NOMO-1 treated with DMSO at 0.1 percent for 48 hours (cell line): ENCODE results near the gene TACC3.
A peak's percentile ranks its signal among the peaks of the same experiment; 100 is the strongest.

Experiments used
- DNase-seq: peaks from one replicate; lab custom pipeline; 2025; ENCODE audit not compliant: unreplicated experiment; lab: John Stamatoyannopoulos, UW

Gene TACC3

GRCh38 chr4:1771555-1772305, 50.4 kb downstream of the TACC3 start:
- DNase-seq = peak; percentile 35

- DNase-seq = no peak
Observed at GRCh38 chr4:1772853-1773538, 51.7 kb downstream of the TACC3 start.

DNA sequence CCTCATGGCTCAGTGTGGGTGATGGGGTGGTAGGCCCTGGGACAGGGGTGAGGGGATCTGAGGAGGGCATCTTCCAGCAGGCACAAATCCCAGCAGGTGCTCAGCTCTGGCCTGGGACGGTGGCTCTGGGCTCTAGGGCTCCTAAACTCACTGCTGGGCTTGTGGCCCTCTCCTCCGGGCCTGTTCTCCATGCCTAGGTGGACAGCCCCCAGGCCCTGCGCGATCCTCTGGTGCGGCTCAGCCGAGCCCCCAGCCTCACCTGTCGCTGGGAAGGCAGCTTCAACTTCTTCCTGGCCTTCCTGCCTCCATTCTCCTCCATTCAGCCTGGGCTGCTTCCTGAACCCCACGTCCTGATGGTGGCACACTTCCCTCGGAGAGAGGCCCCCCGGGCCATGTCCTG, 52.4 kb downstream of the TACC3 start:
- no peak for DNase-seq

DNA sequence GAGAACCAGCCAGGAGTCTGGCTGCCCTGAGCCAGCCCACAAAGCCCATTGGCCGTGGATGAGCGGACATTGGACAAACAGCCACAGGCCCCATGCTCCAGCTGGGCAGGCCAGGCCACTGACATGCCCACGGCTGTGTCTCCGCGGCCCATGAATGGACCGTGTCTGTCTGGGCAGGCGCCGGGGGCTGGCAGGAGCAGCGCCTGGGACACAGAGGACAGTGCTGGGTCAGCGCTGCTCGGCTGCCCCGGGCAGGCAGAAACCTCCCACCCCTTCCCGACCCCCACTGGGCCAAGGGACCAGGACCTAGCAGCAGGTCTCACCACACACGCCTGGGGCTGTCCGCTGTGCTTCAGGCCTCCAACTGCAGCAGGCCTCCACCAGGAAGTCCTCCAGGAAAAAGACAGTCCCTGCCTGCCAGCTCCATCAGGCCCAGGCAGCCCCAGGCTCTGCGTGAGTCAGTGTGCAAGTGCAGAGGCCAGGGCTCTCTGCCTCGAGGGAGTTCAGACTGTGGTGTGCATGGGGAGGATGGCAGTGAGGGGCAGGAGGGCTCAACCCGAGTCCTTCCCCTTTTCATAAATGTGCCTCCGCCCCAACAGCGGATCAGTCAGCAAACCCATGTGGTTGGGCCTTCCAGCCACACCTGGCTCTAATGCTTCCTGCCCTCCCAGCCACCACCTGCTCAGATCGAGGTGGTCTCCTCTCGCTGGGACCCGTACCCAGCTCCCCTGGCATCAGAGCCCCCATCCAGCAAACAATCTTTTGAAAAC, 54.6 kb downstream of the TACC3 start:
- peak; percentile 59 for DNase-seq

- DNase-seq = no peak
Observed at GRCh38 chr4:1776521-1777161, 55.3 kb downstream of the TACC3 start.

- DNase-seq = no peak
Observed at GRCh38 chr4:1777822-1778641, 56.7 kb downstream of the TACC3 start.

DNA sequence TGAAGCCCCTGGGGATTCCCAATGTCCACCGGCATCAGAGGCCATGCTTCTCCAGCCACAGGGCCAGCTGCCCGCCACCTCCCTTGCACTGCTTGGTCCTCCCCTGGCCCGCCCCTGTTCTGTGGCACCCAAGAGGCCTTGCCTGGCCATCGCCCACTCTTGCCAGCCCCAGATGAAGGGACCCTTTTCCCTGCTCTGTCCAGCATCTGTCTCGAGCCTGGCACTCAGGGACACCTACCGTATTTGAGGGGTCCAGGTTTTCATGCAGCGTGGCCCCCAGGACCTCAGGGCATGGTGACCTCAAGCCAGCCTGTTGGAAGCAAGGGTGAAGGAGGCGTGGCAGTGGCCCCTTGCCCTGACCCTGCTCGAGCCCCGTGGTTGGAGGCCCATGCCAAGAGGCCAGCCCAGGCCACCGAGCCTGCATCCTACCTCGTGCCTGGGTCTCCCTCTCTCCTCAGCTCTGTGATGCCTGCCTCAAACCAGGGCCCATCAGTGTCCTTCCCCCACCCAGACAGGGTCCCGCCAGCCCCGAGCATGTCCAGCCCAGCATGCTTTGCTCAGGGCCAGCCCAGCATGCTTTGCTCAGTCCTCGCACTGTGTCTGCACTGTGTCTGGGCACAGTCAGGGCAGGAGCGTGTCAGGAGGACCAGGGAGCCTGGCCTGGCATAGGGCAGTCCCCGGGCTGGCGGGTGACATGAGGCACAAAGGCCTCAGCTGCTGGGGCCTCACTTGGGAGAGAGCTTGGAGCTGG, 57.5 kb downstream of the TACC3 start:
- no peak for DNase-seq

- DNase-seq = no peak
Observed at GRCh38 chr4:1779588-1780382, 58.5 kb downstream of the TACC3 start.

DNA sequence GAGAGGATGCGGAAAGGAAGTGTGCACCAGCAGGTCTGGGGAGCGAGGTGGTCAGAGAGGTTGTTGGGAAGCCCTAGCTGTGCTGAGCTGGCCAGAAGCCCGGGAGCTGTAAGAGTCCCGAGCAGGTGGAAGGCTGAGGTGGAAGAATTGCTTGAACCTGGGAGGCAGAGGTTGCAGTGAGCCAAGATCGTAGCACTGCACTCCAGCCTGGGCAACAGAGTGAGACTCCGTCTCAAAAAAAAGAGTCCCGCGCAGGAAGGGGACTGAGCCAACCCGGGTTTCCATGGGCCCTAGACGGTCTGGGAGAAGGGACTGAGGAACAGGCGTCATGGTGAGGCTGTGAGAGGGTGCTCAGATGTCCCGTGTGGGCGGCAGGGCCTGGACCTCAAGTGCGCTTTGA, 59.1 kb downstream of the TACC3 start:
- DNase-seq = no peak

- no peak for DNase-seq
Observed at GRCh38 chr4:1783015-1783414, 61.7 kb downstream of the TACC3 start.

DNA sequence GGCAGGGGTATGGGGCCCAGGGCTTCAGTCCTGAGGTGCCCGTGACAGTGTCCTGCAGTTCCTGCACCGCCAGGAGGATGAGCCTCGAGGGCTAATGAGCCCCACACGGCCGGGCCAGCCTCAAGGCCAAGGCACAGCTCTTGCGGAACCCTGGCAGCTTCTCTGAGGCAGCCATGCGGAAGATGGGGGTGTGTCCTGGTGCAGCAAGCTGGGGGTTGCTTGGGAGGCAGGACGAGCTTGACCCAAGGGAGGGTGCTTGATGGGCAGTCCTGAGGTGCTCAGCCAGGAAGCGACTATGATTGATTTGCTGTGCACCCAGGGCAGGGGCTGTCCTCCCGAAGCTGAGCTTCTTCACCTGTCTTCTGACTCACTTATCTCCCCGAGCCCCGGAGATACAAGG, 62.6 kb downstream of the TACC3 start:
- DNase-seq = no peak

DNA sequence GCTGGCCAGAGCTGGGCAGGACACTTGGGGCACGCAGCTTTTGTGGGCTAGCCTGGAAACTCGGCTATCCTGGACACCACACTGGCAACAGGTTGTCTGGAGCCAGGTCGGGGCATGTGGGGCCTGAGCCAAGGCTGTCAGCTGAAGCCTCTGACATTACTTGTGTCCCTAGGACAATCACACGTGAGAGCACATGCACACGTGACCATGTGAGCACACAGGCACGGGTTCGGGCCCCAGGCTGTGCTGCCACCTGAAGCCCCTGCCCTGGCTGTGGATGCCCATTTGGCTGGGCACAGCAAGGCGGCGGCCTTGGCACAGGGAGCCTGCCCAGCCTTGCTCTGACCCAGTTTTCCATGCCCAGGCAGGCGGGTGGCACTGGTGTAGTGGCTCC, 63.1 kb downstream of the TACC3 start:
- no peak for DNase-seq

GRCh38 chr4:1784789-1785591, 63.7 kb downstream of the TACC3 start:
- no peak for DNase-seq

DNA sequence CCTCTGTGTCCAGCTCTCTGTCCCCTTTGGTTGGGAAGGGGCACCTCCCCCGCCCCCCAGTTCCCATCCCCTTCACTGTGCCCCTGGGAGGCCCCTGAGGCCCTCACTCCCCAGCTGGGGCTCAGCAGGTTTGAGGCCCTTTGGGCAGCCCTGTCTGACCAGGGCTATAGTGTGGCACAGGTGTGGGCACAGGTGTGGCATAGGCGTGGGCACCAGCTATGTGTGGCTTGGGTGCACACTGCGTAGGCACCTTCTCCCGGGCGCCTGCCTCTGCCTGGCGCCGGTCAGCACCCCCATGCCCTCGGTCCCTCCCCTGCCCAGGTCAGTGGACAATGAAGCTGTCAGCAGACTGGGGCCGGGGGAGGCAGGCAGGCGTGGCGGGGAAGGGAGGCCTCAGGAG, 64.3 kb downstream of the TACC3 start:
- no peak for DNase-seq

DNA sequence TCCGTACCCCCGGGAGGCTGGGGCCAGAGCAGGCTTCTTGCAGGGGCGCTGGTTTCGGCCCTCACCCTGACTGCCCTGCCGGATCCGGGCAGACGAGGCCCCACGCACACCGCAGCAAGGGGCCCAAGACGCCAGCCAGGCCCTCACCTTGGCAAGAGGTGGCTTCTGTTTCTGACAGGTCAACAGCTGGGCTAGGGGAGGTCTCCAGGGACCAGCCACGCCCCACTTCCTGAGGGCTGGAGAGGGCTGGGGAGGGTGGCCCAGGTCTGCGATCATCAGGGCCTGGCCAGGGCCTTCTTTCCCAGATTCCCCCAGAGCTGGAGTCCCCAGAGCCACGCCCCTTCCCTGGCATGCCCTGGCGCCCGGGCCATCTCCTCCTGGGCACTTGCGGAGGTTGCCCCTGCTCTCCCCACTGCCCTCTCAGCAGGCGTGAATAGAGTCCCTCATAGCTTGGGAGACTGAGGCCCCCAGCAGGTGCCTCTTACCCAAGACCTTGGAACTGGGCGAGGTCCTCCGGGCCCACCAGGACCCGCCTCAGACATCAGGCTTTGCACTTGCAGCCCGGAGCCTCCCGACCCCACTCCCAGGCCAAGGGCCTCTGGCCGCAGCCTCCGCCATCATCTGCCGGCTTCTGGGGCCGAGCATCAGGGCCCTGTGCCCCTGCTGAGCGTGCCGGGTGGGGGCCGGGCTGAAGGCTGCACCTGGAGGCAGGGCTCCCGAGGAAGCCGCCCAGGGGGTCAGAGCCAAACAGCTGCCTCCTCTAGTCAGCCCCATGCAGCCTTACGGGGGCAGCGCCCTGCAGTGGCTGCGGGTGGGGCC, 65.4 kb downstream of the TACC3 start:
- no peak for DNase-seq

GRCh38 chr4:1787411-1788077, 66.2 kb downstream of the TACC3 start:
- DNase-seq = no peak
